GM12878 (cell line): ENCODE measurements around the gene TAB2. TPM values are rescaled to one million over a fixed set of nuclear protein-coding genes. Genes with fewer than 3 reads are reported as not detected.

Experiments
- ATAC-seq: fragments of 200-7000 bp; cut with Tn5 transposase; 3 replicates; pipeline ENCODE4 v1.9.1; 2020; ENCODE audit warnings: mild to moderate bottlenecking, moderate library complexity
- BruUV-seq: library from RNA; stranded (reverse); fragments of 400-500 nt; replicated peaks from 2 replicates; lab custom pipeline; 2021; lab: Mats Ljungman, UMichigan
- CTCF ChIA-PET: fragments of 300-600 bp; sonication (Branson Sonifier 250); formaldehyde crosslinking; extraction: SDS; loops from one replicate; lab custom pipeline; 2021; ENCODE audit warnings: inconsistent platforms; lab: Yijun Ruan, JAX
- POLR2A ChIA-PET: fragments of 350-600 bp; formaldehyde crosslinking; extraction: SDS; loops from one replicate; lab custom pipeline; 2021; ENCODE audit warnings: inconsistent platforms; lab: Charles Lee
- RAD21 ChIA-PET: fragments of 300-600 bp; sonication (Branson Sonifier 250); formaldehyde crosslinking; loops from one replicate; lab custom pipeline; 2023; ENCODE audit warnings: antibody characterized with exemption; ENCODE audit not compliant: unreplicated experiment; lab: Charles Lee
- SMC1A ChIA-PET: fragments of 300-600 bp; sonication (Branson Sonifier 250); formaldehyde crosslinking; loops from one replicate; lab custom pipeline; 2023; ENCODE audit not compliant: unreplicated experiment, uncharacterized antibody; lab: Charles Lee
- DNase-seq: peaks from one replicate; pipeline ENCODE4 v3.0.0-alpha.2; 2011; ENCODE audit warnings: low read depth, low spot score
- FAIRE-seq: peaks from 3 replicates; lab custom pipeline; 2011; peaks lifted over from hg19 to GRCh38; lab: Jason Lieb, UNC
- H2AFZ ChIP-seq: 2 replicates; pipeline ENCODE4 v1.6.0; 2011; ENCODE audit warnings: low read depth, low read length, control low read depth; ENCODE audit not compliant: control insufficient read depth
- H3K27ac ChIP-seq: 2 replicates; pipeline ENCODE4 v1.5.1; 2011; ENCODE audit warnings: control low read depth; ENCODE audit not compliant: control insufficient read depth, insufficient read depth
- H3K27me3 ChIP-seq, 2 experiments: replicated peaks in 1 of 2; 2 replicates each; pipeline versions ENCODE4 v1.6.0 to v1.6.1; 2011; ENCODE audit warnings: low read length in 1 of 2; ENCODE audit not compliant: control insufficient read depth in 2 of 2, insufficient read depth in 2 of 2
- H3K36me3 ChIP-seq, 2 experiments: 2 replicates each; pipeline ENCODE4 v1.5.1; 2011; ENCODE audit warnings: low read length in 1 of 2; ENCODE audit not compliant: control insufficient read depth in 2 of 2, insufficient read depth in 2 of 2
- H3K4me1 ChIP-seq: 2 replicates; pipeline ENCODE4 v1.6.1; 2011; ENCODE audit warnings: mild to moderate bottlenecking, low read length, moderate library complexity, mixed read lengths; ENCODE audit not compliant: control insufficient read depth, insufficient read depth
- H3K4me2 ChIP-seq: 2 replicates; pipeline ENCODE4 v1.6.0; 2011; ENCODE audit warnings: control low read depth; ENCODE audit not compliant: control insufficient read depth, insufficient read depth
- H3K4me3 ChIP-seq: fragments of 200-600 bp; sonication (generic); 2 replicates; pipeline ENCODE4 v1.5.1; 2016
- H3K79me2 ChIP-seq: 2 replicates; pipeline ENCODE4 v1.6.0; 2011; ENCODE audit warnings: low read length; ENCODE audit not compliant: control insufficient read depth, insufficient read depth
- H3K9ac ChIP-seq: 2 replicates; pipeline ENCODE4 v1.8.0; 2011; ENCODE audit warnings: low read length, control low read depth, mixed read lengths; ENCODE audit not compliant: control insufficient read depth, insufficient read depth
- H3K9me3 ChIP-seq: replicated peaks from 3 replicates; pipeline ENCODE4 v1.5.1; 2011; ENCODE audit warnings: mild to moderate bottlenecking, low read length; ENCODE audit not compliant: control insufficient read depth, insufficient read depth
- H4K20me1 ChIP-seq: 2 replicates; pipeline ENCODE4 v1.6.0; 2011; ENCODE audit not compliant: control insufficient read depth, insufficient read depth
- BCL11A ChIP-seq: IDR thresholded peaks from 2 replicates; pipeline ENCODE4 v1.6.1; 2011; ENCODE audit warnings: low read depth, low read length
- DPF2 ChIP-seq: fragments of 450-650 bp; IDR thresholded peaks from 2 replicates; pipeline ENCODE4 v1.6.1; 2017; ENCODE audit warnings: mild to moderate bottlenecking
- HSF1 ChIP-seq: fragments of 150-350 bp; IDR thresholded peaks from 2 replicates; pipeline ENCODE4 v1.6.1; 2014; ENCODE audit warnings: mild to moderate bottlenecking, low read depth, low read length
- MEF2B ChIP-seq: fragments of 450-650 bp; IDR thresholded peaks from 2 replicates; pipeline ENCODE4 v1.6.1; 2018; ENCODE audit warnings: mild to moderate bottlenecking, moderate library complexity; ENCODE audit not compliant: partially characterized antibody, poor library complexity, severe bottlenecking
- NFYB ChIP-seq: IDR thresholded peaks from 2 replicates; pipeline ENCODE4 v1.6.1; 2011; ENCODE audit warnings: low read depth, mild to moderate bottlenecking, low read length, improper control_type of control experiment, moderate library complexity; ENCODE audit not compliant: insufficient read depth
- NKRF ChIP-seq: fragments of 450-650 bp; conservative IDR thresholded peaks from 2 replicates; pipeline ENCODE4 v1.6.1; 2017; ENCODE audit warnings: mild to moderate bottlenecking, moderate library complexity
- NR2F1 ChIP-seq: fragments of 450-650 bp; conservative IDR thresholded peaks from 2 replicates; pipeline ENCODE4 v1.6.1; 2017; ENCODE audit warnings: mild to moderate bottlenecking
- PAX8 ChIP-seq: fragments of 450-650 bp; IDR thresholded peaks from 2 replicates; pipeline ENCODE4 v1.6.1; 2017; ENCODE audit warnings: mild to moderate bottlenecking, moderate library complexity
- PBX3 ChIP-seq: IDR thresholded peaks from 2 replicates; pipeline ENCODE4 v1.6.1; 2011; ENCODE audit warnings: mild to moderate bottlenecking, low read depth, low read length, moderate library complexity; ENCODE audit not compliant: insufficient replicate concordance
- POLR2AphosphoS5 ChIP-seq: IDR thresholded peaks from 2 replicates; pipeline ENCODE4 v1.6.1; 2011; ENCODE audit warnings: mild to moderate bottlenecking, low read length, inconsistent platforms
- RCOR1 ChIP-seq: conservative IDR thresholded peaks from 2 replicates; pipeline ENCODE4 v1.6.1; 2012; ENCODE audit warnings: low read depth, low read length, improper control_type of control experiment
- SP1 ChIP-seq: IDR thresholded peaks from one replicate; pipeline ENCODE4 v1.6.1; 2011; ENCODE audit warnings: low read depth, low read length
- ZNF207 ChIP-seq: fragments of 450-650 bp; IDR thresholded peaks from 2 replicates; pipeline ENCODE4 v1.6.1; 2014; ENCODE audit warnings: antibody characterized with exemption, mild to moderate bottlenecking, borderline replicate concordance
- ZSCAN29 ChIP-seq: fragments of 450-650 bp; IDR thresholded peaks from 2 replicates; pipeline ENCODE4 v1.6.1; 2017; ENCODE audit warnings: mild to moderate bottlenecking, moderate library complexity
- in situ Hi-C: fragments of 300-500 bp; cut with MboI; formaldehyde crosslinking; loops from 9 replicates; pipeline ENCODE4 v1.14.3; 2018; ENCODE audit warnings: mixed read lengths
- intact Hi-C: fragments of 100-400 bp; cut with micrococcal nuclease; formaldehyde crosslinking; loops from one replicate; pipeline ENCODE4 v1.14.2; 2022; ENCODE audit not compliant: unreplicated experiment
- polyA plus RNA-seq, 11 experiments: library from polyadenylated mRNA; depleted of rRNA in 4 of 11; unstranded in 6 of 11; stranded (reverse) in 5 of 11; fragments of >200 nt; fragmentation: Nextera tagmentation in 4 of 11; fragmentation: Illumina TruSeq in 1 of 11; extraction: Ambion mirVana in 4 of 11; extraction: Trizol in 1 of 11; gene quantifications; 1 replicate in 1 of 11; 2 replicates in 10 of 11; pipeline versions ENCODE4 v1.2.1 to v1.2.3, GENCODE V29; 2011 to 2016; ENCODE audit warnings: inconsistent platforms in 2 of 11, missing spikeins in 2 of 11, low read depth in 1 of 11
- total RNA-seq, 4 experiments: library from RNA; depleted of rRNA in 3 of 4; stranded (reverse); fragments of >200 nt in 3 of 4; fragmentation: Illumina TruSeq in 1 of 4; extraction: Trizol in 1 of 4; gene quantifications; 2 replicates each; pipeline versions ENCODE4 v1.2.1 to v1.2.3, GENCODE V29; 2013 to 2021

Gene TAB2
- total and polyA plus RNA-seq, 10 of the 15 experiments (the other 5 are each of a cell fraction or from before 2014, with no cell fraction given): 8.9 to 66.3 (median 23.0) TPM

- H3K79me2 ChIP-seq: peaks cover 11% of the 10 kb centered on the region
- intact Hi-C loops: no loop called here
- no TSS peak for BruUV-seq
These were observed 77.7 kb downstream of the TAB2 start for GRCh38 chr6:149395185-149395584.

More at GRCh38 chr6:149395185-149395584, 77.7 kb downstream of the TAB2 start:
- no peak overlapping the region for H3K9ac ChIP-seq
- no peak for ATAC-seq
- no peak overlapping the region for H3K27ac ChIP-seq
- no peaks in the 10 kb centered on the region; the same call in 1 of the 2 replicates for H4K20me1 ChIP-seq
- DNase-seq: no peak
- no peak overlapping the region for H3K4me2 ChIP-seq
- H3K36me3 ChIP-seq: peaks cover 2 to 25% of the 10 kb centered on the region in 2 experiments
- CTCF ChIA-PET: interaction anchor here (0.9 kb wide), 1 partner anchor 26 kb away, joined by 4 read pairs; no protein-coding TSS in a partner anchor
- H3K4me3 ChIP-seq: no peak overlapping the region
- in situ Hi-C loops: no loop called here
- H3K27me3 ChIP-seq: no peaks in the 10 kb centered on the region
- POLR2A ChIA-PET: no interaction called here
- SMC1A ChIA-PET: interaction anchor here (0.7 to 2.2 kb wide), 5 partner anchors 15 to 70 kb away, joined by 3 to 9 read pairs (median 3); no protein-coding TSS in a partner anchor
- FAIRE-seq: no peak
- RAD21 ChIA-PET: interaction anchor here (1.6 kb wide), 1 partner anchor 25 kb away, joined by 6 read pairs; no protein-coding TSS in a partner anchor
- H3K4me1 ChIP-seq: no peaks in the 10 kb centered on the region
- H2AFZ ChIP-seq: no peak overlapping the region
- no peaks in the 10 kb centered on the region; the same call in 1 of the 3 replicates for H3K9me3 ChIP-seq
- TF ChIP-seq ZSCAN29 (no peak), HSF1 (no peak), NKRF (no peak), PAX8 (no peak), POLR2AphosphoS5 (no peak), RCOR1 (no peak), NFYB (no peak), BCL11A (no peak), ZNF207 (no peak), SP1 (no peak), MEF2B (no peak), PBX3 (no peak), DPF2 (no peak), NR2F1 (no peak)
